Effector CD8-positive, alpha-beta T cell (primary cell): ENCODE measurements around the gene SACM1L.

Source experiments
- DNase-seq: peaks from one replicate; lab custom pipeline; 2025; lab: John Stamatoyannopoulos, UW

SACM1L gene

DNA sequence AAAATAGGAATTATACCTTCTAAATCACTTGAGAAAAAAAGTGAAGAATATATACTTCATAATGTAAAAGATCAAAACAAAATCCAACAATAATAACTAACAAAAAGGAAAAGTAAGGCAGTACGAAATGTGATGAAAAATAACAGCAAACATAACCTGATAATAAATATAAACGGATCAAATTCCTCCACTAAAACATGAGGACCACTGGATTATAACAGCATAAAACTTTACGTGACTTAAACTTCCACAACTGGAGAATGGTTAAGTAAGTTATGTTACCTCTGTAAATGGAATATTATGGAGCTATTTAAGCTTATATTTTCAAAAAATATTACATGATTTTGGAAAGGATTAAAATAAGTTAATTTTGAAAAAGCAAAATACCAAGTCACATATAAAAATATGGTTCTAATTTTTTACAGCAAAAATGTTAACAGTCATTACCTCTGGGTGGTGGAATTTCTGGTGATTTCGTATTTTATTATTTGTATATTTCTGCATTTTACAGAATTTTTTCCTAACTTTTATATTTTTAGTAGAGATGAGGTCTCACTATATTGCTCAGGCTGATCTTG, 100.1 kb downstream of the SACM1L start:
- no peak for DNase-seq

DNA sequence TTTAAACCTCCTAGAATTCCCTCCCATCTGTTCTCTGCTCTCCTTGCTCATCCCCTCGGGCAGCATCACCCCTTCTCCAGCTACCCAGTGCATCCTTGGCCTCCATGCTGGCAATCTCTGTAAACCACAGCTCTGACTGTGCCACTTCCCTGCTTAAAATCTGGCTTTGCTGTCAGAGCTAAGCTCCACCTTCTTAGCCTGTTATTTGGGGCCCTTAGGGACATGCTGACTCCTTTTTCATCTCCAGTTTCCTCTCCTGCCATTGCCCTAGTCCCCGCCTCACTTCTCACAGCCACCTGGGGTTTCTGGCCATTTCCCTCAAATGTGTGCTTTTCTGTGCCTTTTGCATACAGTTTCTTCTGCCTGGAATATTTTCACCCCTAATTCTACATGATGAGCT, 101.4 kb downstream of the SACM1L start:
- no peak for DNase-seq

DNA sequence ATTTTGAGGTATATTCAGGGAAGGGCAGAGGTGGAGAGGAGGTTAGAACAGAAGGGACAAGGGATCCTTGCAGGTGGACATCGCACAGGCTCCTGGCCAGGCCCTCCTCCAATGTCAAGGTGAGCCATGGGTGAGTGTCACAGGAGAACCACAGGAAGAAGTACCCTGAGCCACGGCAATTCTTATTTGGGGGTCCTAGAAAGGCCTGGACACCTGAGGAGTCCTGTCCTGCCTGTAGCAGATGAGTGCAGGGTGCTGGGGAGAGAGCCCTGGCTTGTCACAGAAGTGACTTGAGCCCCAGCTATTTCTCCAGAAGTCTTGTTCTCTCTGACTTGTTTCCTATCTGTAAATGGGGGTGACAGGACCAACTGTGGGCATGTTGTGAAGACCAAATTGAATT, 102.8 kb downstream of the SACM1L start:
- no peak for DNase-seq

DNA sequence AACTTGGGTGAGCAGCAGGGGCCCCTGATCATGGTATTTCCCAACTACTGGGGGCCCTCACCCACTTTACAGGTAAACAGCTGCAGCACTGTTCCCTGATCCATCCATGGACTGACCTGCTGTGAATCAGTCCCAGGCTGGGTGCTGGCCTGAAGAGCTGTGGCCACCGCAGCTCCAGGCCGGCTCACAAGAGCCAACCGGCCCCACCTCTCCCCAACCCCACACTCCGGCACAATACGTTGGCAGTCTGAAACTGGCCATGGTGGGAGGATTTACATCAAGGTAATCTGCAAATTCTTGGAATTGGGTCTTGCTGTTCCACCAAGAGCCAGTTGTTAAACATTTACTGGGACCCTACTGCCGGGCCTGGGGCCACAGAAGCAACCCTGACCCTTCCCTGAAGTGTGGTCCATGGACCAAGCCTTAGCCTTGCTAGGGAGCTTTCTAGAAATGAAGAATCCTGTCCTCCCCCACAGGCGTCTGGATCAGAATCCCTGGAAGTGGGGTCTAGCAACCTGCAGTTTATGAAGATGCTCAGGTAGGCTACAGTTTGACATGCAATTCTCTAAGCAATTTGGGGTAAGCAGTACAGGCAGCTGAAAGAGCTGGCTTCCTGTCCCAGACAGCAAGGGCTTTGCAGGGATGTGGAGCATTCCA, 103.4 kb downstream of the SACM1L start:
- DNase-seq, result no peak

DNA sequence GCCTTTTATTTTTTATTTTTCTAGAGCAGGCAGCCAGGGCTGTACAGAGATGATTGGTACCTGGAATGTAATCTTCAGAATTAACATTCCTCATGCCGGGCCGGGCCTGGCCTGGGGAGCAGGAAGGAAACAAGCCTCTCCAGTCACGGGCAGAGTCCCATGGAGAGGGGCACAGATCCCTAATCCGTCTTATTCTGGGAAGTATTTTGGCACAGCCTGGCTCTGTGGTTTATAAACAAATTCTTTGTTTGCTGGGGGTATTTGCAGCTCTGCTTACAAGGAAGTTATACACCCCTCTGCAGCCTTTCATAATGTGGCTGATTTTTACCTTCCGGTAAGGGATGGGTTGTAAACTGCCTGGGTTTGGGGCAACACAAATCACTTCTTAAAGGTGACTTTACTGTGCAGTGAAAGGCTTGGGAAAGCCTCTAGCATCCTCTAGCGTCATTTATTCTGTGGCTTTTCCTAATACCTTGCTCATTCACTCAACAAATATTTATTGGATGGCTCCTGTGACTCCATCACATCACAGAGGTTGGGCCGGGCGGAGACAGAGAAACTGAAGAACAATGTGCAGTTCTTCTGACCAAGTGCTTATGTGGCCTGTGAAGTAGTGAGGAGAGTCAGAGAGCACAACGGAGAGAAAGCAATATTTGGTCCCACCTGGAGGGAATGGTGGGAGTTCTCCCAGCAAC, 104.4 kb downstream of the SACM1L start:
- DNase-seq, result no peak

DNA sequence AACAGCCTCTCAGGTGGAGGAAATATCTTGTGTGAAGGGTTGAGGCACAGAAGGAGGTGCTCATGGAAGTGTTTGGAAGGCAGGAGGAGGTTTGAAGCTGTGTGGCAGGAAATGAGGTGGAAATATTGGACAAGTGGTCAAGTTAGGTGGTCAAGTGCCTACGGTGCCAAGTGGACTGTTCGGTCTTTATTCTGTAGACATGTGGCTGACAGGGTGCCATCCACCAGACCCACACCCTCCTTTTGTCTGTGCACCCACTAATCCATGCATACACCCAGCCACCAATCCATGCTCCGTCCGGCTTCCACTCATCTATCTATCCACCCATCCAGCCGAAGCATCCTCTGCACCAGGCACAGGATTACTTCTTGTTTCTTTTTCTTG, 105.0 kb downstream of the SACM1L start:
- no peak for DNase-seq

DNA sequence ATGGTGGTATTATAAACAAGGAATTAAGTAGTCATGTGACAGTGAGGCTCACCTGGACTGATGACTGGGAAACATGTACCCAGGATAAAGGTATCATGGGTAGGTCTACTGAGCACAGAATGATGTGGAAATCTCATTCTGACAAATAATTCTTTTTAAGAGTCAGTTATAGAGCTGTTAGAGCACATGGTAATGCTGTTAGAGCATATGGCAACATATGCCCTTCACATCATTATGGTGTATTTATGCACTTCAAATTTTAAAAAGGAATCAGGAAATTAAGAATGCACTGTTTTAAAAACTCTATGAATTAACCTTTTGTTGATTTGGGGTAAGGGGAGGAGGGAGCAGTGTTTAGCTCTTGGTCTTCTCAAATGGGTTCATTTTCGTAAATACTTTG, 105.5 kb downstream of the SACM1L start:
- DNase-seq, result no peak
